Panc1 (cell line): ENCODE data around the gene NME3. TPM values are rescaled to one million over a fixed set of nuclear protein-coding genes. Genes with fewer than 3 reads are reported as not detected.

Experiments used
- ATAC-seq: fragments of 200-7000 bp; cut with Tn5 transposase; 2 replicates; pipeline ENCODE4 v1.9.1; 2020; ENCODE audit warnings: mild to moderate bottlenecking, moderate library complexity
- BruUV-seq: library from RNA; stranded (reverse); fragments of 400-500 nt; replicated peaks from 2 replicates; lab custom pipeline; 2021; lab: Mats Ljungman, UMichigan
- CTCF ChIA-PET: fragments of 300-600 bp; sonication (Branson Sonifier 250); formaldehyde crosslinking; loops from one replicate; lab custom pipeline; 2022; ENCODE audit warnings: antibody characterized with exemption; lab: Charles Lee
- POLR2A ChIA-PET: fragments of 300-600 bp; sonication (Branson Sonifier 250); formaldehyde crosslinking; loops from one replicate; lab custom pipeline; 2022; ENCODE audit warnings: antibody characterized with exemption; lab: Charles Lee
- DNase-seq: peaks from one replicate; pipeline ENCODE4 v3.0.0-alpha.2; 2010; ENCODE audit warnings: low read depth, low spot score
- H3K27ac ChIP-seq: 2 replicates; pipeline ENCODE4 v1.5.1; 2011; ENCODE audit warnings: mild to moderate bottlenecking, low read length, inconsistent platforms
- H3K27me3 ChIP-seq: fragments of 200-500 bp; sonication (Bioruptor generic); 2 replicates; pipeline ENCODE4 v1.6.0; 2014; ENCODE audit warnings: low read length, inconsistent platforms; ENCODE audit not compliant: control insufficient read depth, insufficient read depth
- H3K36me3 ChIP-seq: fragments of 200-500 bp; sonication (Bioruptor generic); 2 replicates; pipeline ENCODE4 v1.5.1; 2014; ENCODE audit warnings: inconsistent platforms, mild to moderate bottlenecking, low read length, moderate library complexity; ENCODE audit not compliant: control insufficient read depth, insufficient read depth
- H3K4me1 ChIP-seq: 2 replicates; pipeline ENCODE4 v1.5.1; 2011; ENCODE audit warnings: inconsistent platforms, mild to moderate bottlenecking, low read length, moderate library complexity; ENCODE audit not compliant: control insufficient read depth, insufficient read depth
- H3K4me3 ChIP-seq, 2 experiments: 2 replicates each; pipeline ENCODE4 v1.5.1; 2011 to 2012; ENCODE audit warnings: low read depth in 2 of 2, low read length in 2 of 2, mild to moderate bottlenecking in 2 of 2, inconsistent platforms in 1 of 2, moderate library complexity in 1 of 2
- H3K9me3 ChIP-seq: fragments of 200-500 bp; sonication (Bioruptor generic); 2 replicates; pipeline ENCODE4 v1.5.1; 2014; ENCODE audit warnings: low read depth, mild to moderate bottlenecking, inconsistent platforms, low read length, moderate library complexity; ENCODE audit not compliant: control insufficient read depth, insufficient read depth
- CTCF ChIP-seq: fragments of 450-650 bp; IDR thresholded peaks from 2 replicates; pipeline ENCODE4 v1.5.1; 2017; ENCODE audit warnings: mild to moderate bottlenecking
- POLR2AphosphoS5 ChIP-seq: IDR thresholded peaks from 2 replicates; pipeline ENCODE4 v1.6.1; 2012; ENCODE audit warnings: mild to moderate bottlenecking, low read depth, low read length, moderate library complexity
- REST ChIP-seq, 2 experiments: IDR thresholded peaks; 2 replicates each; pipeline ENCODE4 v1.6.1; 2011 to 2012; ENCODE audit warnings: low read depth in 2 of 2, control low read depth in 1 of 2, low read length in 1 of 2, mild to moderate bottlenecking in 1 of 2, moderate library complexity in 1 of 2; ENCODE audit not compliant: insufficient read depth in 1 of 2
- SIN3A ChIP-seq: IDR thresholded peaks from 2 replicates; pipeline ENCODE4 v1.6.1; 2012; ENCODE audit warnings: low read depth, mild to moderate bottlenecking, low read length, moderate library complexity, borderline replicate concordance; ENCODE audit not compliant: insufficient read depth
- TCF7L2 ChIP-seq: IDR thresholded peaks from 2 replicates; pipeline ENCODE4 v1.6.1; 2011; ENCODE audit warnings: mild to moderate bottlenecking, low read depth, low read length, inconsistent platforms
- in situ Hi-C: cut with HindIII; loops from 2 replicates; pipeline ENCODE4 v1.10.0; 2016; ENCODE audit warnings: low sequenced_read_pairs, low pct_unique_long_range_greater_than_20kb
- intact Hi-C: fragments of 100-400 bp; cut with micrococcal nuclease; formaldehyde crosslinking; loops from one replicate; pipeline ENCODE4 v1.10.0; 2022; ENCODE audit not compliant: unreplicated experiment
- total RNA-seq: library from RNA; stranded (reverse); gene quantifications from one replicate; pipeline ENCODE4 v1.2.1, GENCODE V29; 2021; ENCODE audit not compliant: unreplicated experiment

NME3 gene
- total RNA-seq, 1 experiment from 2014 or later = 117 TPM

GRCh38 chr16:1780677-1781072 is 9.3 kb upstream of the NME3 start:
- Histone ChIP-seq H3K4me3 (peak overlapping the region; percentile 72 to 98; a peak in 3 of 4 replicates), H3K9me3 (no peaks in the 10 kb centered on the region), H3K4me1 (peaks cover 49% of the 10 kb centered on the region), H3K27ac (peak overlapping the region; percentile 79), H3K27me3 (no peaks in the 10 kb centered on the region), H3K36me3 (peaks cover 3% of the 10 kb centered on the region; the same call in 1 of the 2 replicates)
- ChIA-PET POLR2A (interaction anchor here (0.6 kb wide), 1 partner anchor 345 kb away, joined by 4 read pairs; no protein-coding TSS in a partner anchor), CTCF (interaction anchor here (0.6 kb wide), 1 partner anchor 438 kb away, joined by 6 read pairs; no protein-coding TSS in a partner anchor)
- ATAC-seq = no peak
- TF ChIP-seq TCF7L2 = no peak
- peak; percentile 36; the same call in 1 of the 2 replicates for TF ChIP-seq POLR2AphosphoS5
- no peak for TF ChIP-seq CTCF
- no peak for TF ChIP-seq SIN3A
- BruUV-seq = no TSS peak
- in situ Hi-C loops (no loop called here), intact Hi-C loops (no loop called here)
- no peak for DNase-seq

- no peaks in the 10 kb centered on the region for H3K9me3 ChIP-seq
- intact Hi-C loops = loop anchor here (10.0 kb wide), 1 partner anchor 1095 kb away; the partner anchor contains the start of genes JMJD8 and STUB1
- in situ Hi-C loops = no loop called here
- BruUV-seq = TSS peak; percentile 89
- H3K4me3 ChIP-seq = no peak overlapping the region
- peaks cover 3% of the 10 kb centered on the region; the same call in 1 of the 2 replicates for H3K36me3 ChIP-seq
- no peaks in the 10 kb centered on the region for H3K27me3 ChIP-seq
- CTCF ChIA-PET = interaction anchor here (0.6 kb wide), 1 partner anchor 437 kb away, joined by 6 read pairs; no protein-coding TSS in a partner anchor
- H3K4me1 ChIP-seq = peaks cover 50% of the 10 kb centered on the region
- TF ChIP-seq POLR2AphosphoS5 (peak; percentile 77), TCF7L2 (no peak), REST (IDR thresholded peaks at IDR 0.05; ENCODE audit: insufficient read depth in 1 of 2, low read depth in 2 of 2, low read length in 1 of 2) (0 out of 4 replicates have a peak, but pooled peaks of 1 of the 2 experiments have one; percentile 33)
- ATAC-seq (no peak), DNase-seq (no peak)
- H3K27ac ChIP-seq = peak overlapping the region; percentile 79; the same call in 1 of the 2 replicates
- POLR2A ChIA-PET = interaction anchor here (0.6 kb wide), 1 partner anchor 345 kb away, joined by 4 read pairs; no protein-coding TSS in a partner anchor
These were observed 8.7 kb upstream of the NME3 start for GRCh38 chr16:1779741-1780676.
